Measurements from ENCODE around the gene TMOD3.

TMOD3 gene

DNA sequence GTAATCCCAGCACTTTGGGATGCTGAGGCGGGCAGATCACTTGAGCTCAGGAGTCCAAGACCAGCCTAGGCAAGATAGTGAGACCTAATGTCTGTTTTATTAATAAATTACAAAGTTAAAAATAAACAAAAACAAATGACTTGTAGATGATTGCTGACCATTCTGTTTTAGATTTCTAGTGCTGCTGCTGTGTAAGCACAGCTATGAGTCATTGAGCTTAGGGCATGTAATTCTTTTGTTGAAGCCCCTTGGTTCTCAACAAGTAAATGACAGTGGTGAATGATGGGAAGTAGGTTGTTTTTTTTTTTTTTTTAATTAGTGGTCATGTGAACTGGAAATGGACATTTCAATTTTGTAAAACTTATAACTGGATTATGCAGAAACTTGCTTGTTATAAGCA lies 78.9 kb downstream of the TMOD3 start:
- no peak for DNase-seq (ENCODE audit: low read depth)

DNA sequence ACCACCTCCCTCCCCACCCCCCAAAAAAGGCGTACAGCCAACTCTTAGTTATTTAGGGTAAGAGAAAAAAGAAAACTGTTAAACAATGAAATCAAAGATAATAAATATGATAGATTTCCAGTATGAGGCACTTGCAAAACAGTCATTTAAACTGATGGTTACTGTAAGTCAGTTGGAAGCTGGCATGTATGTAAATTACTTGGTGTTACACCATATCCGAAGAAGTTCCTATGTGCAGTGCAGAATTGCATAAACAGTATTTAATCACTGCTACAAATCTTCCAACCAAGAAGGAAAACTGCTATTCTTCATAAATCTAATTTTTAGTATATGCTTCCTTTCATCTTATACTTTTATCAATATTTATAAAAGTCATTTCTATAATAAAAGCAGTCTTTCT lies 80.1 kb downstream of the TMOD3 start:
- no peak for DNase-seq (ENCODE audit: low read depth)

DNA sequence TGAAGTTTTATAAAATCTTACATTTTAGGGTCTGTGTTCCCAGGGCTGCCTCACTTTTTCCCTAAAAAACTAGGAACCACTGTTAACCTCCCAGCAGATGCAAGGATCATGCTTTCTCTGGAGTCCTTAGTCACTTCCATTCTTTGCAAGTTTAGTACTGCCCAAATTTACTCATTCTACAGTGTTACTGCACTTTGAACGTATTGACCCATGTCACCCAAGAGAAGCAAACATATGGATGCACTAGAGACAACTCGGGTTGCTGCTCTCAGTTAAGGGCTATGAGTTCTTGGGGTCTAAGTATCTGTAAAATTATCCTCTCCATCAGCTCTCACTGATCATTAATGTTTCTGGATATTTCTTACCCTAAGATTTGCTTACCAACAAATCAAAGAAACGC lies 83.1 kb downstream of the TMOD3 start:
- DNase-seq (ENCODE audit: low read depth): no peak

DNA sequence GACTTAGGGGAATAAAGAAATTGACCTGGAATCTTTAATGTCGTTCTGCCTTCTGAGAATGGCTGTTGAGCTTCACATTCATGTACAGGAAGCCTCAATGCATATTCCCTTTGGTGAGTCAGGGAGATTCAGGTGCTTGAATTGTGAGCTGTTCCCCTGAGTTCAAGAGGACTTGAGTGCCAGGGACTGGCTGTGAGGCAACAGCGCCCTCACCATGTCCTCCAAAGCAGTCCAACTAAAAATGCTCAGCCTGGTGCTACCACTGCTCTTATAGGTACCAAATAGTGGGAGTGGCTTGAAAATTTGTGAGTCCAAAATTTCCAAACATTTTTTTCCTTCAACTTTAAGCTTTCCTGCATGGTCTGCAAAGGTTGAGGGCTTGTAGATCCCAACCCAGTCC lies 88.0 kb downstream of the TMOD3 start:
- no peak for DNase-seq (ENCODE audit: low read depth)

DNA sequence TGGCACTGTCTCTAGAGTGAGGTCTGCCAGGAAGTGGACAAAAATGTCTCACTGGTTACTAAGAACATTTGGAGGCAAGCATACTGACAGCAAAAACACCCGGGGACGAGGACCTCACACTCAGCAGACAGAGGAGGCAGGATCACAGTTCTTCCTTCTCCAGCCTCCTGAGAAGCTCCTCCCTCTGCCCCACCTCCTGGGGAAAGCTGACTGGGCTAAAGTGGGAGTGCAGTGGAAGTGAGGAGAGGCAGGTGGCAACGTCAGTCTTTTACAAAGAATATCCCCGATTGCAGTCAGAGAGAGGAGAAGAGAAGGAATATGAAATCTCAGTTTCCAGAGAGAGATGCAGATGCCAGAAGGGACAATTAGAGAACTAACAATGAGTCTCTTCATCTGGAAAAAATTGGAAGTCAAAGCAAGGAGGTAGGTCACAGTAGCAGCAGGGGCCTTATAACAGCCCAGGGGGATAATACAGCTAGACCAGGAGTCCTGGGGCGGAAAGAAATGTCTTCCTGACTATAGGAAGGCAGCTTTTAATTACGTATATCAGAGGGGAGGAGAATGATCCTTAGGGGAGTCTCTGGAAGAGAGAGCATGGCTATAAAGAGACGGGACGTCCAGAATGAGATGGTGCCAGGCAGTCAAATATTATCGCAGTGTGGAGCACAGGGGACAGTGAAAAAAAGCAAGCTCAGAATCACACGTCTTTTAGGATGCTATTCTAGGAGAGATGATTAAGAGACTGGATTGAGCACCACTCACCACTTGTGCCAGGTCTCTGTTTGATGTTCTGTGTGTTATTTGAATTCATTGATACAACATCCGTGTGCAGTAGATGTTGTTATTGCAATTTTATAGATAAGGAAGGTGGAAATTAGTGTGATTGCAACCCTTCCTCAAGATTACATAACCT lies 95.0 kb downstream of the TMOD3 start:
- no peak for DNase-seq (ENCODE audit: low read depth)

DNA sequence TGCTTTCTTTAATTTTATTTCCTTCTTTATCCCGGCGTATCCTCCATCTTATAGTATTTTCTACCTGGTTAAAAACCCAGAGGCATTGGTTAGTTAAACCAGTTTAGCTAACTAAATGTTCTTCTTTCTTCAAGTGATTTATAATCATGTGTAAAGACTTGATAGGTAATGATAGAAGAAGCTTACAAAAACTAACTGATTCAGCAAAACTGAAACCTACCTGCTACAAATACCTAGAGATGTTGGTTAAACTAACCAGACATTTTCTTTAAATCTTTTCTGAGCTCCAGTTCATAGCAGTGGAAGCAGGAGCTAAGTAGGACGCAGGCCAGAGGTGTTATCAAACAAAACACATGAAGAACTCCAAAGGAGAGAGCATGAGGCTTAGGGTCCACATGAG lies 97.4 kb downstream of the TMOD3 start:
- no peak for DNase-seq (ENCODE audit: low read depth)

DNA sequence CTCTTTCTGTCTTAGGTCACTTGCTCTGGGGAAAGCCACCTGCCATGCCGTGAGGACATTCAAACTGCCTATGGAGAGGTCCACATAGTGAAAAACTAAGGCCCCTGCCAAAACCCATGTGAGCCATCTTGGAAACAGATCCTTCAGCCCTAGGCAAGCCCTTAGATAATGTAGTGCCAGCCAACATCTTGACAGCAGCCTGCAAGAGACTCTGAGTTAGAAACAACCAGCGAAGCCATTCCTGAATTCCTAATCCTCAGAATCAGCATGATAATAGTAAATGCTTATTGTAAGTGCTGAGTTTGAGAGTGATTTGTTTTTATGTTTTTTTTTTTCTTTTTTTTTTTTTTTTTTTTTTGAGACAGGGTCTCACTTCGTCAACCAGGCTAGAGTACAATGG lies 101.6 kb downstream of the TMOD3 start:
- no peak for DNase-seq (ENCODE audit: low read depth)

DNA sequence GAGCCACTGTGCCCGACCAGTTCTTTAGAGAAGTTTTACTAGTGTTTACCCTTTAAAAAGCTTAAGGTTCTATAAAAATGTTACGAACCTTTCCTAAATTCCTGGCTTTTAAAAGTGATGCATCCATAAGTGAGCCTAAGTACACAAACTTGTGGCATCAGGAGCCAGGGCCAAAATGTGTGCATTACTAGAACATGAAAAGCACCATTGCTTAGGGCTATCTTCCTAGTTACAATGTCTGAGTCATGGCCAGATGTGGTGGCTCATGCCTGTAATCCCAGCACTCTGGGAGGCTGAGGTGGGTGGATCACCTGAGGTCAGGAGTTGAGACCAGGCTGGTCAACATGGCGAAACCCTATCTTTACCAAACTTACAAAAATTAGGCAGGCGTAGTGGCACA lies 102.2 kb downstream of the TMOD3 start:
- no peak for DNase-seq (ENCODE audit: low read depth)

DNA sequence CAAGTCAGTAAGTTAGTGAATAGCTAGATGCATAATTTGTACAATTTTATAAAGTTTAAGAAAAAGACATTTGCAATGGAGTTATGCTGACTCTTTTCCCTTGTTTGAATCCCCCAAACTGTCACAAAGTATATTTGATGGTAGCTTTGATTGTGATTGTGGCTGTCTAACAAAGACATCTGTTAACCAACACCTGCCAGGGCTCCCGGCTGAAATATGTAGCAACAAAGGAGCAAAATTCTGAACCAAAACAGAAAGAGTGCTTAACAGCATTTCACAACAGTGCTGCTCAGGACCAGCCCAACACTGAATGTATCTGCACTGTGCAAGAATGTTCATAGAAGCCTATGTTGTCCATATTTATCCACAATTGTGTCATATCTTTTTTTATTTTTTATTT lies 102.7 kb downstream of the TMOD3 start:
- DNase-seq (ENCODE audit: low read depth): no peak

DNA sequence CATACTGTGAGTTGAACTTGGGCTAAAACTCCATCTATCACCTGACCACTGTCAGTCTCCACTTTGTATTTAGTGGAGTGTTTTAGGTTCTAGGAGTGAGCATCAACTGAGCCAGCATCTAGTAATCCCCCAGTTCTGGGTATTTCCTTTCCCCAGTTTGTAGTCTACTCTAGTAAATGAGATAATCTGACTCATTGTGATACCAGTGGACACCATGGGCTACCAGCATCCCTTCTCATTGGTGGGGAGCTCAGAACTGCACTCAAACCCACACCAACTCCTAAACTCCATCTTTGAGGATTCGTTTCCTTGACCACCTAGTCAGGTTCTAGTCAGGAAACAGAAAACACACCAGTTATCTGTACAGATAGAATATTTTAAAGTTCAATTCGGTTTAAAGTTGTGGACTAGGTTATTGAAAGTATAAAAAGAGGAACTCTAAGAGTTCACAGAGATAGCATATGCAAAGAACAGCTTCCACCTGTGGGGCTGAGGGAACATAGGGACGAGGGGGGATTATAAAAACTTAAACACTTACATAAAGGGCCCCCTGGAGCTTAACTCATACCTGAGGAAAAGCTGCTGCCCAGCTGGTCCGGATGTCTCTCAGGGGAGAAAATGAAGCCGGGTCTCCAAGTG lies 106.1 kb downstream of the TMOD3 start:
- DNase-seq (ENCODE audit: low read depth): no peak

DNA sequence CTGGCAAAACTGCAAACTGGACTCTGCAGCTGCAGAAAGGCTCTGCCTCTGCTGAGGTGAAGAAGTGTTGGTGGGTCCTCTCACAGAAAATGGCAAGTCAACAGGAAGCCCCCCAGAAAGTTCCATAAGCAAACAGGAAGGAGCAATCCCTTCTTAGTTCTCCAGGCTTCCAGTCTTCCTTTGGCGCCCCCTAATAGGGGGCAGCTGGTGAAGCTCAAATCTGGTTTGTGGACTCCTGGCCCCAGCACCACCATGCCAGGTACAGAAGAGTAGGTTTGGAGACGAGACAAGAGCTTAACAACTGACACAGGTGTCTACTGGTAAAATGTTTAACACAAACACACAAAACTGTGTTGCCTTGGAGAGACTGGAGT lies 106.6 kb downstream of the TMOD3 start:
- DNase-seq (ENCODE audit: low read depth): no peak

DNA sequence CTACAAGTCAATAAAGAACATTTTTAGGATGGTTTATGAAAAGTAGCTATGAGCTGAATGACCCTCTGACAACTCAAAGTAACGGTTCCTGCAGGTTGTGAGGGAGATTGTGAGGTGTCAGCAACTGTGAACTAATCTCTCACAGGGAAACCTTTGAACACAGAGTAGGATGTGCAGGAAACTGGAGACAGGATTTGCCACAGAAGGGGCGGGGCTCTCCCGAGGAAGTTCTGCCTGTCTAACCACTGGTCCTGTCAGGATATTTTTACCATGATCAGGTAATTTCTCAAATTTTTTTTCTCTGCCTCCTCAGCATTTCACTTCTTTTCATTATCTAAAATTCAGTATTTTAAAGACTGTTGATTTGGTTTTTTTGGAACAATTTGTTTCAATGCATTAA lies 108.8 kb downstream of the TMOD3 start:
- DNase-seq (ENCODE audit: low read depth): no peak

DNA sequence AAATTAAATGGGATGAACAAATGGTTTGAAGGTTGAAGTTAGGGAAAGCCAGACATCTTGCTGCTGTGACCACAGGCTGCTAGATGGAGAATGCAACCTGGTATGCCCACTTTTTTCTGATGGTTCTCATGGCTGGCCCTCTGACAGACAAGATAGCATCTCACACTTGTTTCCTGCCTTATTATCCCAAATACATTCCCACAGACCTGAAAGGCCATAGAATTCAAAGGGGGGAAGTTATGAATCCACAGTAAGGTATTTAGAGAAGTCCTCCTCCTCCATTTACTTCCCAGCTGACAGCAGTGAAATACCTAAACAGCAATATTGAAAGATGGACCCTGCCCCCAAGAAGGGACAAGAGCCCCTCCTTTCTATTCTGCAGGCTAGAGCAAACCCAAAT lies 109.8 kb downstream of the TMOD3 start:
- no peak for DNase-seq (ENCODE audit: low read depth)

DNA sequence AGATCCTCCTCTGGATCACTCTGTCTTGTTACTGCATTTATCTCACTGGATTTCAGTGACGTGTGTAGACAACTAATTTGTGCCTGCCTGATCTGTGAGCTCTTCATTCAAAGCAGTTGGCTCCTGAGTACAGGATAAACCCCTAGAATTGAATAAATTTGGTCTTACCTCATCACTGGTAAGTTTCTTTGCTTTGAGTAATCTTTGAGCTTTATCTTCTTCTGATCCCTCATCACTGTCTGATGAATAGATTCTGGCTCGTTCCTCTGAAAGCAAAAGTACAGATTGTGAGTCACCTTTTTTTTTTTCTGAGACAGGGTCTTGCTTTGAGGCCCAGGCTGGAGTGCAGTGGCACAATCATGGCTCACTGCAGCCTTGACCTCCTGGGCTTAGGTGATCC lies 117.7 kb downstream of the TMOD3 start:
- DNase-seq (ENCODE audit: low read depth): no peak

DNA sequence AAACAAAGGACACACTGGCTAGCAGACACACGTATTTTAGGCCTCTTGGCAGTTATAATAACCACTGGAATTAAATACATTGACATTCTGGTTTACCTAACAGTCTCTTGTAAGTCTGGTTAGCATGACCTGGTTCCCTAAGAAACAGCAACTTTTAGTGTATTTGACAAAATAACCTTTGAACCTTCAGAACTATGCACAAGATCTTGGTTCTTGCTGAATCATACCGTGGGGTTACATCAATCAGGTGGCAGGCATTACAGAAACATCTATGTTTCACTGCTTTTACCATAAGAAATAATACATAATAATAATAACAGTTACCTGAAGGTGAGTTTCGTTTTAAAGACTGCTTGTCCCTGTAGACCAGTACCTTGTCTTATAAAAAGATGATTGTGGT lies 123.4 kb downstream of the TMOD3 start:
- DNase-seq (ENCODE audit: low read depth): no peak

DNA sequence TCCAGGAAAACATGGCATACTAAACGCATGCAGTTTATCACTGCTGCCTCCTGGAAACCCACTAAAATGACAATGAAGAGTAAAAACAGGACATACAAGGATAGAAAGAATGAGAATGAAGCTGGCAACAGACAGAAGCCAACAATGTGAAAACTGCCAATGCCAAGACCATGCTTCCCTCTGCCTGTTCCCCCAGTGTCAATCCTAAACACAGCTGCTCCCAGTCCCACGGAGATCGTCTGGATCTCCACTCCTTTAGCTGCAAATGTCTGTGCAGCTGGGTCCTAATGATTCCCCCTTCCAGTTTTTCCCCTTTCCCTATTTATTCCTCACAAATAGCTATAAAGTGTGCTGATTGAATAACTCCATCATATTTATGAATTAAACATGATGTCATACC lies 126.1 kb downstream of the TMOD3 start:
- DNase-seq (ENCODE audit: low read depth): no peak
